Activated naive CD8-positive, alpha-beta T cell (primary cell): Measurements from ENCODE around the gene CA4.
"Not testable (repeated sequence)": the region's sequence is repeated elsewhere in the genome, so short reads cannot be mapped to it uniquely, and the experiment has no call there.

Experiments
- H3K27ac Mint-ChIP-seq: one replicate; pipeline ENCODE4 v1.8.0; 2021; ENCODE audit warnings: mixed read lengths
- H3K27me3 Mint-ChIP-seq: one replicate; pipeline ENCODE4 v1.8.0; 2021; ENCODE audit warnings: mixed read lengths
- H3K36me3 Mint-ChIP-seq: one replicate; pipeline ENCODE4 v1.8.0; 2021; ENCODE audit warnings: mixed read lengths
- H3K4me1 Mint-ChIP-seq: one replicate; pipeline ENCODE4 v1.8.0; 2021; ENCODE audit warnings: low read depth, mixed read lengths
- H3K4me3 Mint-ChIP-seq: one replicate; pipeline ENCODE4 v1.8.0; 2021; ENCODE audit warnings: mild to moderate bottlenecking, mixed read lengths
- H3K9me3 Mint-ChIP-seq: one replicate; pipeline ENCODE4 v1.8.0; 2021; ENCODE audit warnings: low read depth, mixed read lengths

Gene CA4

GRCh38 chr17:60119807-60120748 is 29.7 kb upstream of the CA4 start:
- H3K4me3 Mint-ChIP-seq: not testable (repeated sequence)

GRCh38 chr17:60127068-60128064 is 22.4 kb upstream of the CA4 start:
- Mint-ChIP-seq H3K27me3 (no peaks in the 10 kb centered on the region), H3K4me3 (no peak overlapping the region), H3K9me3 (no peaks in the 10 kb centered on the region), H3K36me3 (peaks cover 5% of the 10 kb centered on the region), H3K27ac (no peak overlapping the region), H3K4me1 (no peaks in the 10 kb centered on the region)

More at GRCh38 chr17:60119807-60120748, 29.7 kb upstream of the CA4 start:
- not testable (repeated sequence) for H3K9me3 Mint-ChIP-seq, H3K27me3 Mint-ChIP-seq, H3K4me1 Mint-ChIP-seq, H3K27ac Mint-ChIP-seq, H3K36me3 Mint-ChIP-seq

- Mint-ChIP-seq H3K27me3 (no peaks in the 10 kb centered on the region), H3K9me3 (no peaks in the 10 kb centered on the region), H3K27ac (no peak overlapping the region), H3K4me3 (no peak overlapping the region), H3K4me1 (no peaks in the 10 kb centered on the region), H3K36me3 (peaks cover 7% of the 10 kb centered on the region)
Observed at GRCh38 chr17:60128171-60128859, 21.5 kb upstream of the CA4 start.

GRCh38 chr17:60129164-60129563 is 20.6 kb upstream of the CA4 start:
- no peak overlapping the region for H3K27ac Mint-ChIP-seq
- no peaks in the 10 kb centered on the region for H3K9me3 Mint-ChIP-seq
- no peak overlapping the region for H3K4me3 Mint-ChIP-seq
- H3K36me3 Mint-ChIP-seq: peaks cover 7% of the 10 kb centered on the region
- peaks cover 3% of the 10 kb centered on the region for H3K4me1 Mint-ChIP-seq
- no peaks in the 10 kb centered on the region for H3K27me3 Mint-ChIP-seq

DNA sequence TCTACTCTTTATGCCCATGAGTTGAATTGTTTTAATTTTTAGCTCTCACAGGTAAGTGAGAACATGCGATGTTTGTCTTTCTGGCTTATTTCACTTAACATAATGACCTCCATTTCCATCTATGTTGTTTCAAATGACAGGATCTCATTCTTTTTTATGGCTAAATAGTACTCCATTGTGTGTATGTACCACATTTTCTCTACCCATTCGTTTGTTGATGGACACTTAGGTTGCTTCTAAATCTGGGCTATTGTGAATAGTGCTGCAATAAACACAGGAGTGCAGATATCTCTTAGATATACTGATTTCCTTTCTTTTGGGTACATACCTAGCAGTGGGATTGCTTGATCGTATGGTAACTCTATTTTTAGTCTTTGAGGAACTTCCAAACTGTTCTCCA is 19.3 kb upstream of the CA4 start:
- Mint-ChIP-seq H3K27me3 (no peaks in the 10 kb centered on the region), H3K9me3 (no peaks in the 10 kb centered on the region), H3K36me3 (peaks cover 7% of the 10 kb centered on the region), H3K4me1 (peaks cover 16% of the 10 kb centered on the region), H3K27ac (no peak overlapping the region), H3K4me3 (no peak overlapping the region)

GRCh38 chr17:60134396-60135150 is 15.2 kb upstream of the CA4 start:
- H3K4me1 Mint-ChIP-seq: peaks cover 24% of the 10 kb centered on the region
- peaks cover 10% of the 10 kb centered on the region for H3K27me3 Mint-ChIP-seq
- H3K4me3 Mint-ChIP-seq: peak overlapping the region; percentile 93
- peak overlapping the region; percentile 50 for H3K27ac Mint-ChIP-seq
- H3K9me3 Mint-ChIP-seq: no peaks in the 10 kb centered on the region
- H3K36me3 Mint-ChIP-seq: peaks cover 7% of the 10 kb centered on the region

DNA sequence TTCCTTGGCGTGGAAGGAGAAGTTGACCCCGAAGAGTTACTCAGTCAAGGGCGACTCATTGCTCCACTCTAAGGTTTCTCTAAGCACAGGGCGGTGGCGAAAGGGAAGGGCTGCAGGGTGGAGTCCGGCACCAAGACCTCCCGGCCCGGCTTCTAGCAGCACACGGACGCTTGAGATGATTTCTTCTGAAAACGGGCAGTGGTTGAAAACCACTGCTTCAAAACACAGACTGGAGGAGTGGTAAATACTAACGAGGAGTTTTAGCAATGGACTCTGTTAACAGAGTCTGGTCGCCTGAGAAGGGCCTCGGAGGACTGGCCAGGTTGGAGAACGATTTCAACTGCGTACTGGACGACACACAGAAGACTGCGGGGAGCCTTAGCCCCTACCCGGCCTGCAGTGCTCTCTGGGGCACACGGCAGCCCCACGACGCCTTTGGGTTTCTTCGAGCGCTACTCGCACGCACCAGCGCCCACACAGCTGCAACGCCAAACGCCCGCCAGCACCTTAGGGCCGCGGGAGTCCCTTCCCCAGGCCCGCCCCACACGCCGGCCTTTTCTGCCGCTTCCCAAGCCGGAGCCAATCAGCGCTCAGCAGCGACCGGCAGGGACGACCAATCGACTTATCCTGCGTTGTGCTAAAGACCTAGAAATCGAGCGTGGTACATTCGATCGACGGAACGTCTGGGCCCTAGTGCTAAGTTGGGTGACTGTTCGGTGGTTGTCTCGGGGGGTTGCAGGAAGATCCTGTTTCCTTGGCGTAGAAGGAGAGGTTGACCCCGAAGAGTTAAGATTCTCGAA is 14.4 kb upstream of the CA4 start:
- Mint-ChIP-seq H3K27ac (peak overlapping the region; percentile 69), H3K4me1 (peaks cover 27% of the 10 kb centered on the region), H3K4me3 (peak overlapping the region; percentile 93), H3K27me3 (peaks cover 13% of the 10 kb centered on the region), H3K9me3 (no peaks in the 10 kb centered on the region), H3K36me3 (peaks cover 7% of the 10 kb centered on the region)

GRCh38 chr17:60135951-60136666 is 13.7 kb upstream of the CA4 start:
- Mint-ChIP-seq H3K4me1 (peaks cover 27% of the 10 kb centered on the region), H3K9me3 (no peaks in the 10 kb centered on the region), H3K4me3 (peak overlapping the region; percentile 93), H3K36me3 (peaks cover 7% of the 10 kb centered on the region), H3K27me3 (peaks cover 18% of the 10 kb centered on the region), H3K27ac (no peak overlapping the region)

GRCh38 chr17:60137731-60138130 is 12.0 kb upstream of the CA4 start:
- no peak overlapping the region for H3K4me3 Mint-ChIP-seq
- no peaks in the 10 kb centered on the region for H3K9me3 Mint-ChIP-seq
- H3K36me3 Mint-ChIP-seq: no peaks in the 10 kb centered on the region
- no peak overlapping the region for H3K27ac Mint-ChIP-seq
- peaks cover 30% of the 10 kb centered on the region for H3K4me1 Mint-ChIP-seq
- H3K27me3 Mint-ChIP-seq: peaks cover 26% of the 10 kb centered on the region

- Mint-ChIP-seq H3K4me3 (no peak overlapping the region), H3K27ac (no peak overlapping the region), H3K36me3 (no peaks in the 10 kb centered on the region), H3K4me1 (peaks cover 36% of the 10 kb centered on the region), H3K9me3 (no peaks in the 10 kb centered on the region), H3K27me3 (peaks cover 28% of the 10 kb centered on the region)
Observed at GRCh38 chr17:60138769-60139437, 10.9 kb upstream of the CA4 start.

- Mint-ChIP-seq H3K9me3 (no peaks in the 10 kb centered on the region), H3K4me3 (peak overlapping the region; percentile 23), H3K36me3 (no peaks in the 10 kb centered on the region), H3K27me3 (peaks cover 34% of the 10 kb centered on the region), H3K4me1 (peaks cover 30% of the 10 kb centered on the region), H3K27ac (no peak overlapping the region)
Observed at GRCh38 chr17:60139438-60140285, 10.1 kb upstream of the CA4 start.
